Measurements from ENCODE around the gene TRAPPC2.

The TRAPPC2 gene

DNA sequence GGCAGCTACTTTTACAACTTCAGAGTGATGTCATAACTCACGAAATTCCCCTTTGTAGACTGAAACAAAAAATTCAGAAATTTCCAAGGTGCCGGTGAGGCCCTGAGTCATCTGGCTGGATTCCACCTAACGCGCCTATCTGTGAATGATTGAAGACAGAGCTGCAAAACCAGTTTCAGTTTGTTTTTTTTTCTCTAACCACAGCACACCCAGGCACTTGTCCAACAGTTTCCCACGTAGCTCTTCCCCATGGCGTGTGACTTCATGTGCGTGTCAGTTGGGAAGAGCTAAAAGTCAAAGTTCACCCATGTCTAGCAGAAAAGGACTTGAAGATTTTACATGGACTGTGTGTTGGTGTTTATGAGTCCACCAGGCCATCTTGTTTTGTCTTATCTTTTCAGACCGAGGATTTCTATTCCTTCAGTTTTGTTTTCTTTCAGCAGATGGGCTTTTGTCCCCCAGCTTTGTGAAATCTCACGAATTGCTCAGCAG is 65.1 kb downstream of the TRAPPC2 start:
- DNase-seq (ENCODE audit: low read depth), result peak; percentile 31

DNA sequence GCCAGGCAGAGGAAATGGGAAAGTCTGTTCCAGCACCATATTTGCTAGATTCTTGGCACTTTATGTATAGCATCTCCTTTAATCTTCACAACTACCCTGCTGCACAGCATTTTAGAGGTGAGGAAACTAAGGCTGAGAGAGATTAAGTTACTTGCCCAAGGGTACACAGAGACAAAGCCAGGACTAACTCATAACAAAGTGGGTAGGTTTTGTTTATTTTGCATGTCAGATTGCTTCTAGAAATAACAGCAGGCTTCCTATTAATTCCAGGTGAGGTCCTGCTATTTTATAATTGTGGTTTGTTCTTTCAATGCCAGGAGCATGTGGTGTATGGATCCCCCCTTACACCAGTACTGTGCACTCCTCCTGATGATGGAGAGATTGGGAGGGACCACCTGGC is 66.5 kb downstream of the TRAPPC2 start:
- DNase-seq (ENCODE audit: low read depth), result no peak

DNA sequence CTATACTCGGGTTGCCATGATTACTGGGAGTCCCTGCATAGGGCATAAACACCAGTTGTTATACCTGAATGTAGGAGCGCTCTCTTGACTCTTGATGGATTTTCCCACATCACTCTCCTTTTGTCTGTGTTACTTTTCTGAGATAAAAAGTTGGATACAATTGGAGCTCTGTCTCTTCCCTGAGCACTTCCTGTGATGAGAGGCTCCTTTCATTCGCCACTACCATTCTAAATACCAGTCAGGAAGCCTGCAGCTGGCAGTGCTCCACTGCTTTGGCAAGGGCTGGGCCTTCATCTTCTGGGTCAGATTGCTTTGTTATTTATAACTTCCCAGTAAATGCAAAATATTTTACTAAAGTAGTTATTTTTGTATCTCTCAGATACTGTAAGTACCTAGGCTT is 67.6 kb downstream of the TRAPPC2 start:
- no peak for DNase-seq (ENCODE audit: low read depth)

DNA sequence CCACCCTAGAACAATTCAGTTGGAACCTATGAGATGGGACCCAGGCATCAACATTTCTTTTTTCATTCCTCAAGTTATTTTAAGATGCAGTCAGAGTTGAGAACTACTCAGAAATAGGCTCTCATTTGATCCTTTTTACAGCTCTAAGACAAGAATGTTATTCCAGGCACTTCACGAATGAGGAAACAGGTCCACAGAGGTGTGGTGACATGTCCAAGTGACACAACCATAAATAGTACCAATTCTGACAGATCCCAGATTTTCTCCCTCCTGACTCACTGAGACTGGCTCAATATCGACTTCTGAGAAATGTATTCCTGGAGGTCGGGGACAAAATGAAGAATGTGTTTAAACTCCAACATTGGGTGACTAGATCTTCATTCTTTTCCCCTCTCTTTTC is 70.4 kb downstream of the TRAPPC2 start:
- no peak for DNase-seq (ENCODE audit: low read depth)

DNA sequence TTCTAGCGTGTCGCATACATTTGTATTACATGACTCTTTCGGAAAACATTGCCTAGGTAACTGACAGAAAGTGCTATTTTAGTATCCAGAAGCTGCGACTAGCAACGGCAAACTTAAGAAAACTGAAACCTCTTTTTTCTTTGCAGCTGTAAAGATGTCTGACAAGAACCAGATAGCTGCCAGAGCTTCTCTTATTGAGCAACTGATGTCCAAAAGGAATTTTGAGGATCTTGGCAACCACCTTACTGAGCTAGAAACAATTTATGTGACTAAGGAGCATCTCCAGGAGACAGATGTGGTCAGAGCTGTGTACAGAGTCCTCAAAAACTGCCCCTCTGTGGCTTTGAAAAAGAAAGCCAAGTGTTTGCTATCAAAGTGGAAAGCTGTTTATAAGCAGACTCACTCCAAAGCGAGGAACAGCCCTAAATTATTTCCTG is 72.0 kb downstream of the TRAPPC2 start:
- DNase-seq (ENCODE audit: low read depth), result no peak
